HG02759 (cell line): ENCODE measurements around the gene CCDC112.

ENCODE experiments used
- ATAC-seq: cut with Tn5 transposase; IDR thresholded peaks from one replicate; pipeline ENCODE4 v1.9.1; 2021; ENCODE audit warnings: mild to moderate bottlenecking, moderate library complexity; ENCODE audit not compliant: unreplicated experiment

CCDC112 gene

DNA sequence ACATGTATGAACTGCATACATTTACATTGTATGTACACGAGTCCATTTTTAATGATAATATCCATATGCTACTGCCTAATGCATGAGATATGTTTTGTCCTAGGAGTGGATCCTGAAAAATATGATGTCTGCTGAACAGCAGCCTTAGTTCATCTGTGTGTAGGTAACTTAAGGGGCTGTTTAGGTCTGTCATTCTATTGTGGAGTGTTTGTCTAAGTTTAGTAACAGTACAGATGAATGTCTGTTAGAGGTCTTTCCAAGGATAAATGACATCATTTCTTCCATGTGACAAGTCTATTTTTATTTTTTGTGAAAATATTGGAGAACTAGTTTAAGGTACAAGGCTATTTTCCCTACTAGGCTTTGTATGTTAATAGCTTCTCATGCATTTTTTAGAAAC, 22.6 kb upstream of the CCDC112 start:
- ATAC-seq, result no peak

- ATAC-seq, result no peak
Measured at GRCh38 chr5:115317736-115318135, 21.3 kb upstream of the CCDC112 start.

- no peak for ATAC-seq
Measured at GRCh38 chr5:115317320-115317719, 20.9 kb upstream of the CCDC112 start.

- no peak for ATAC-seq
Measured at GRCh38 chr5:115313632-115314031, 17.2 kb upstream of the CCDC112 start.

- ATAC-seq, result no peak
Measured at GRCh38 chr5:115313052-115313451, 16.6 kb upstream of the CCDC112 start.

- ATAC-seq, result peak; percentile 42
Measured at GRCh38 chr5:115309751-115310370, 13.4 kb upstream of the CCDC112 start.

DNA sequence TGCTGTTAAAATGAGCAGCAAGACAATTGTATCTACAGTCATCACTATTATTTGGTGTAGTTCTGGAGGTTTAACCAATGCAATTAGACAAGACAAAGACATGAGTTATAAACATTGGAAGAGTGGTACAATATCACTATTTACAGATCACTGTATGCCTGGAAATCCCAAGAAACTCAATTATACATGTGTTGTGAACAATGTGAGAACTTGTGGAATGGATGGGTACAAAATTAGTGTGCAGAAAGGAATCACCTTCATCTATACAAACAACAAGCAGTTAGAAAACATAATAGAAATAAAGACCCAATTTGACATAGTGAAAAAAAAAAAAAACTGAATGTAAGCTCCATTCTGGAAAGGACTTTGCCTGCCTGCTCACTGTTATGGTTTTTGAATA, 12.4 kb upstream of the CCDC112 start:
- no peak for ATAC-seq

GRCh38 chr5:115306011-115306536, 9.6 kb upstream of the CCDC112 start:
- no peak for ATAC-seq

- ATAC-seq, result no peak
Measured at GRCh38 chr5:115304496-115304895, 8.0 kb upstream of the CCDC112 start.

DNA sequence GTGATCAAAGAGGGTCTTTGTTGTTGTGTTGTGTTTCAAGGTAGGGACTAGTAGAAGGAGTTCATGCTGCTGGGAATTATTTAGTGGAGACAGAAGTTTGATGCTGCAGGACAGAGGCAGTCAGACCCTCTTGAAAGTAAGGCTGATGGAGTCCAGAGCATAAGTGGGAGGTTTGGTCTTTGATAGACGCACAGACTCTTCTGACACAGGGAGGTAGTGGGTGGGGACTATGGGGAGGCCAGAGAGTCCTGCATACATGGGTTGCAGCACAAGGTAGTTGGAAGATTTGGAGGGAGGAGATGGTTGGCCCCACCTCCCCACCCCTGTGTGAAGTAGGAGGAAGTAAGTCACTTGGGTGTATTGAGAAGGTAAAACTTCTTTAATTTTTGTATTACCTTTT, 2.4 kb upstream of the CCDC112 start:
- no peak for ATAC-seq

GRCh38 chr5:115297031-115297430, 577 bp upstream of the CCDC112 start:
- no peak for ATAC-seq

DNA sequence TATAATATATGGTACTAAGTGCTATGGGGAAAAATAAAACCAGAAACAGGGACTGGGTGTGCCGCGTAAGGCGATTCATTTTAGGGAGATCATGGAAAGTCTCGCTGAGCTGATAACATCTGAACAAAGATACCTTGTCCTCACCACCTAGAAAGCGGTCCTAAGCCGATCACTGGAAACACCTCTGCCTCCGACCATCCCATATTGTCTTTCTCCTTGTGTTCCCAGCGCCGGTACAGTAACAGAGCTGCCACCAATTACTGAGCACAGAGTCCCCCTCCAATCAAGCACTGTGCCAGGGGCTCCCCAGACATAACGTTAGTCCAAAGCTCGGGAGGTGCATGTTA, 704 bp downstream of the CCDC112 start:
- no peak for ATAC-seq

DNA sequence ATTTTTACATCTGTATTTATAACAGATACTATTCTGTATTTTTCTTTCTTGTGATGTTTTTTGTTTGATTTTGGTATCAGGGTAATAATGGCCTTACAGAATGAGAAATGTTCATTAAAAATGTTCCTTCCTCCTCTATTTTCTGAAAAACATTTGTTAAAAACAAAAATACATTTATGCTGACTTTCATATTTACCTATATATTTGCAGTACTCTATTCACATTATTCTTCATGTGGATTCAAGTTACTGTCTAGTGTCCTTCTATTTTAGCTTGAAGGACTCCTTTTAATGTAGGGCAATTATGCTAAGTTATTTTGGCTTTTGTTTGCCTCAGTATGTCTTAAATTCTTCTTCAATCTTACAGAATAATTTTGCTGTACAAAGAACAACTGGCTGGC, 5.1 kb downstream of the CCDC112 start:
- ATAC-seq, result no peak

GRCh38 chr5:115289104-115289503, 7.3 kb downstream of the CCDC112 start:
- no peak for ATAC-seq

DNA sequence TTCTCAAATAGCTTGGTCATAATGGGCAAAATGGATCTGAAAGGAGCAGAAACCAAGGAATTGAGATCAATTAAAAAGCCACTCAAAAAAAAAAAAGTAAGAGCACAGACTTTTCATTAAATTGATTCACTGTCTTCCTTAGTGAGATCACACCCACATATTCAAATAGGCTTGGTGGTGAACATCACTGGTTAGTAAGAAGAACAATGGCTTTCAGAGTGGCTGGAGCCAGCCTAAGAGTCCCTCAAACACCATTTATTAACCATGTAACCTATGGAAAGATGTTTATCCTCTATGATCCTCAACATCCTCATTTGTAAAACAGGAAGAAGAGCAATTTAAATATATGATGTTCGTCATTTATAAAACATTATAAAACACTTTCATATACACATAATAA, 12.4 kb downstream of the CCDC112 start:
- ATAC-seq, result no peak

DNA sequence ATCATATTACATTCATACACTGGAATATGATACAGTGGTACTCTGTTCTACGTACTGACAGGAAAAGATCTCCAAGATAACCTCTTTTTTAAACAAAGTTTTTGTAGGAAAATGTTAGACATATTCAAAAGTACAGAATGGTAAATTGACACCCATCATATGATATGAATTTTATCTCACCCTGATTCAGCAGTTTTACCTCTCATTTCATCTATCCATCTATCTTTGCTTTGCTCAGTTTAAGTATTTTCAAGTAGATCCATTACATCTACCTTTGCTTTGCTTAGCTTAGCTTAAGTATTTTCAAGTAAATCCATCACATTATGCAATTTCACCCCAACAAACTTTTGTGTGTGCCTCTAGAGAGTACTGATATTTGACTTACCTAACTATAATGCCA, 14.3 kb downstream of the CCDC112 start:
- no peak for ATAC-seq

DNA sequence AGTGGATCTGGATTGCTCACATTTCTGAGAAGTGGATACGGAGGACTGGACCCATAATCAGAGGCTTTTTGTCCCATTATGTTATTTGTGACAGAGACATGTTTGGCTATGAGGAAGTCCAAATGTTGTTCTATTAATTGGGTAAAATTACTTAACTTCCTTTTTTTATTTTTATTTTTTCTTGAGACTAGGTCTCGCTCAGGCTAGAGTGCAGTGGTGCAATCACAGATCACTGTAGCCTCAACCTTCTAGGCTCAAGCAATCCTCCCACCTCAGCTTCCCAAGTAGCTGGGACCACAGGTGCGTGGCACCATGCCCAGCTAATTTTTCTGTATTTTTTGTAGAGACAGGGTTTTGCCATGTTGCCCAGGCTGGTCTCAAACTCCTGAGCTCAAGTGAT, 21.9 kb downstream of the CCDC112 start:
- no peak for ATAC-seq

GRCh38 chr5:115272297-115272958, 24.0 kb downstream of the CCDC112 start:
- no peak for ATAC-seq

DNA sequence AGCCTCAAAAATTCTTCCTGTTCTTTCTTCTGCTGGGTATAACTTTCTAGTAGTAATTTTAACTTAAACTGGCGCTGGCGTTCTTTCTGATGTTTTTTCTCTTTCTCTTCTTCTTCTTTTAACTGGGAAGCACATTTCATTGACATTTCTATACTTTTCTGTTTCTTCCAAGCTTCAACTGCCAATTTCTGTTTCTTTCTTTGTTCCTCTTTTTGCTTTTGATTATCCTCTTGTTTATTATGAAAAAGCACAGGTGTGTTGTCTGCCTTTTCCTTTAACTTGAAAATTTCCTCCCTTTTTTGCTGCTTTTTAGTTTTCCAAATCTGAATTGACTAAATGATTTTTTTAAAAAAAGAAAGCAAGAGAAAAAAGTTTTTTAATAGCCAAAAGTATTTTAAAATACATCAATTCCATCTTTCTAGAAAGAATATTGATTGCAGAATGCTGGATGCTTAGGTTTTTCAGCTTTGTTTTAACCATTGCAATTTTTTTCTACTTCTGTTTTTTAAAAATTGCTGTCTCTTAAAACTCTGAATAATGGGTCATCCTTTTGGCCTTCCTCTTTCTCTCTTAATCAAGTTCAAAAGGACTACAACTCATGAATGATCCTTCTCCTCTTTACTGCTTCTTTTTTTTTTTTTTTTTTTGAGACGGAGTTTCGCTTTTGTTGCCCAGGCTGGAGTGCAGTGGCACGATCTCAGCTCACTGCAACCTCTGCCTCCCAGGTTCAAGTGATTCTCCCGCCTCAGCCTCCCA, 25.0 kb downstream of the CCDC112 start:
- ATAC-seq, result no peak

GRCh38 chr5:115267617-115268016, 28.8 kb downstream of the CCDC112 start:
- ATAC-seq, result no peak

DNA sequence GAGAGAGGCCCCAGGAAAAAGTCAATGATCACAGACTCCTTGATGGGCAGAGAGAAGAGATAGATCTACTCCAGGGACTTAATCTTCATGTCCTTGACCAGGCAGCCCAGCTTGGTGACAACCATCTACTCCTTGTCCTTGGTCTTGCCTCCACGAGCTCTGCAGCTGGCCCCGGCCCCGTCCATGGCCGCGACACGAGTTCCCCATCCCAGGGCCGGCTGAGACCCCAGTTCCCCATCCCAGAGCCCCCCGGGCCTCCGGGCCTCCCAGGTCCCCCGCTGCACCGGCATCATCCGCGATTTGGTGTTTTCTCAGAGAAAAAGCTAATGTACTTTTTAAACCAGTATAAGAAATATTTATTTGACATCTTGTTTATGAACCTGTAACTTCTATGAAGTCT, 31.2 kb downstream of the CCDC112 start:
- no peak for ATAC-seq

DNA sequence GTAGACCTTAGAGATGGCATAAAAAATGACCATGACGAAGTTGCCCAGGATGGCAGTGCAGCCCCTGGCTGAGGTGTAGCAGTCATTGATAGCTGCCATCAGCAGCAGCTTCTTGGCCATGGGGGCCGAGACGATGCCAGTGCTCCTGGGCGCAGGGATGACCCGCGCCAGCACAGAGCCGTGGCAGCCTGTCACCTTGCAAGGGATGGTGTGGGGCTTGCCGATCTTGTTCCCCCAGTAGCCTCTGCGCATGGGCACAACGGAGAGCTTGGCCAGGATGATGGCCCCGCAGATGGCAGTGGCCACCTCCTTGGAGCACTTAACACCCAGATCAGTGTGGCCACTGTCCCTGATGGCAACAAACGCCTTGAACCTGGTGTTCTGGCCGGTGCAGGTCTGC, 31.7 kb downstream of the CCDC112 start:
- no peak for ATAC-seq
